Vagina (tissue), 2 donors: Measurements from ENCODE around the gene PCDHGB6.
"Not testable (repeated sequence)": the region's sequence is repeated elsewhere in the genome, so short reads cannot be mapped to it uniquely, and the experiment has no call there.

Experiments used
- CTCF ChIP-seq, 3 experiments: fragments of 450-650 bp in 2 of 3; fragments of 200-600 bp in 1 of 3; sonication (generic) in 1 of 3; IDR thresholded peaks; one replicate each; pipeline ENCODE4 v1.5.1; 2017 to 2019; ENCODE audit warnings: antibody characterized with exemption in 3 of 3, mild to moderate bottlenecking in 2 of 3, moderate library complexity in 2 of 3
- POLR2A ChIP-seq, 2 donors: fragments of 450-650 bp; IDR thresholded peaks; one replicate each; pipeline ENCODE4 v1.6.1; 2017; ENCODE audit warnings: antibody characterized with exemption in 2 of 2, mild to moderate bottlenecking in 2 of 2, moderate library complexity in 2 of 2

GRCh38 chr5:141375444-141376155 lies 32.2 kb upstream of the PCDHGB6 start:
- TF ChIP-seq CTCF, POLR2A (IDR thresholded peaks at IDR 0.05): not testable (repeated sequence)
